GM21786 (cell line): ENCODE measurements around the gene BBC3.

Source experiments
- ATAC-seq: cut with Tn5 transposase; IDR thresholded peaks from one replicate; pipeline ENCODE4 v1.9.1; 2021; ENCODE audit not compliant: unreplicated experiment

The BBC3 gene

GRCh38 chr19:47231215-47232054, 436 bp upstream of the BBC3 start:
- no peak for ATAC-seq

DNA sequence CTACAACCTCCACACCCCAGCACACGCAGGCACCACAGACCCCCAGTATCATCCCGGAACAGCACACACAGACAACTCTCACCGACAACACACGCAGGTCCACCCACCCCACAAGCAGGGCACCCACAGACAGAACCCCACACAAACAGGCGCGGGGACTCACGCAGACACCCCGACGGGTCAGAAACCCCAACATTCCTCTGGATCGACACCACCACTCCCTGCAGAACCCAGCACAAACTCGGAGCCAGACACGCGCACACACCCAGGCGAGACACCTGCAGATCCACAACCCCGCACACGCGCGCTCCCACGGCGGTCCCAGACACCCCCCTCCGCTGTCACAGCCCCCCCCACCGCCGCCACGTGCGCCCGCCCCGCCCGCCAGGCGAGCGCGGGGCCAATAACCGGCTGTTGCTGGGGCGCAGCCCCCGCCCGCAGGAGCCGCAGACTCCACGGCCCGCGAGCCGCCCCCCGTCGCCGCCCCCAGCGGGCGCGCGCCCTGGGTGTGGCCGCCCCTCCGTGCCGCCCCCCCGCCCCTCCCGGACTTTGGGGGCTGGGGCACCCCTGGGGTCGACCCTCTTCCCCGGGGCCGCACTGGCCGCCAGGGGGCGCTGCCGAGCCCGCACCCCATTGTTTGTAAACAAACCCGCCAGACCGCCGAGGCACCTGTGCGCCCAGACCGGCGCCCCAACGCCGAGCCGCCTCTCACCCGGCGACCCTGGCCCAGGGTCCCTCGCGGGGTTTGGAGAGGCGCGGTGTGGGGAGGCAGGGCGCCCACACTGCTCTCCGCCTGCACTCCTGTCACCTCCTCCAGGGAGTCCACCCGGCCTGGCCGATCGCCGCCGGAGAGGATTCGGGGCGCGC, 712 bp downstream of the BBC3 start:
- no peak for ATAC-seq

DNA sequence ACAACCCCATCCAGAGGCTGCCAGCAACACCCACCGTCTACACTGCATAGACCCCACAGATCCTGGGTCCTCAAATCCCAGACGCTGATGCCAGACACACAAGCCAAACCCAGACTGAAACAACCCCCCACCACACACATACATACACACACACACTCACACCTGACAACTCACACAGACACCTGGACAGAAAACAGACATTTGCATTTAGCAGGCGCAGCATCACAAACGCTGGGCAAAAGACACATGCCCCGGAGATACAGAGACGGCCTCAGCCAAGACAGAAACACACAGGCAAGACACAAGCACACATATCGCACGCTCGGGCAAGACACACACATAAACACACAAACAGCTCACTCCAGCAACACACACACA, 1.3 kb downstream of the BBC3 start:
- ATAC-seq = no peak

DNA sequence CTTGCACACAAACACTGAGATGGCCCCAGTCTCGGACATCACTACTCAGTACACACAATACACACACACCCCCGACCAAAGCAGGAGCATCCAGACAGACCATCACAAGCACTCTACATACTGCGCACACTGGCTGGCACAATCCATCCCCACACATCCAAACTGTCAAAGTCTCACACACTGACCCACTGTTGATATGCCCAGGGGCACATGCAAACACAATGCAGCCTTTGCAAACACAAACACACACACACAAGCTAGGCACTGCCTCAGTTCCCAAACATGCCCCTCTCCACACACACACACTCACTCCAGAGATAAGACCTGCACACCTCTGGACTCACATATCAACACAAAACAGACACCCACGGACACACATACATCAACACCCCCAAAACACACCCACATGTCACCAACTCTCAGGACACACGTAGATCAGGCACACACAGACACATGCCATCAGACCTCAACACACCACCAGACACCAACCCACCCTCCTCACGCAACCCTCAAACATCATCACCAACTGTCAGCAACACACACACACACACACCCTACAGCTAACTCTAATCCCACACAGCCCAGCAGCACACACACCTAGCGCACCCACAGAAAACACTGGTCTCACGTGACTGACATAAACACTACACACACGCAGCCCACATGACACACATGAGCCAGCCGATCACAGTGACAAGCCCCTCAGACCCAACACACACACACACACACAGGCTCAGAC, 1.9 kb downstream of the BBC3 start:
- ATAC-seq = no peak

GRCh38 chr19:47228168-47228936, 2.6 kb downstream of the BBC3 start:
- ATAC-seq = no peak

- no peak for ATAC-seq
Measured at GRCh38 chr19:47227352-47228167, 3.4 kb downstream of the BBC3 start.

GRCh38 chr19:47226426-47227351, 4.3 kb downstream of the BBC3 start:
- no peak for ATAC-seq

GRCh38 chr19:47225746-47226425, 5.1 kb downstream of the BBC3 start:
- no peak for ATAC-seq

GRCh38 chr19:47221890-47222289, 9.1 kb downstream of the BBC3 start:
- ATAC-seq = no peak

GRCh38 chr19:47221080-47221841, 9.7 kb downstream of the BBC3 start:
- no peak for ATAC-seq

DNA sequence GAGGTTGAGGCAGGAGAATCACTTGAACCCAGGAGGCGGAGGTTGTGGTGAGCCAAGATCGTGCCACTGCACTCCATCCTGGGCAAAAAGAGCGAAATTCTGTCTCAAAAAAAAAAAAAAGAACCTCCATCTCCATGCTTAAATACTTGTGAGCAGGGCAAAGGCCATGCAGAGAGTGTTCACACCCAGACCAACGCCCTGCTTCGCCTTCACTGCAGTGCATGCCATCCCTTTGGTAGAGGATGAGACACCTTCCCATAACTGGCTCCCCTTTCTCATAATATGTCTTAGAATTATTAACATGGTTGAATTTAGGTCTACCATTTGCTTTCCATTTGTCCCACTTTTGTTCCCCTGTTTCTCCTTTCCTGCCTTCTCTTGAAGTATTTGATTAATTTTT, 15.4 kb downstream of the BBC3 start:
- ATAC-seq = no peak

GRCh38 chr19:47210689-47211316, 20.2 kb downstream of the BBC3 start:
- no peak for ATAC-seq

GRCh38 chr19:47210180-47210490, 20.9 kb downstream of the BBC3 start:
- ATAC-seq = no peak

- no peak for ATAC-seq
Measured at GRCh38 chr19:47209319-47210179, 21.4 kb downstream of the BBC3 start.

GRCh38 chr19:47203254-47203653, 27.7 kb downstream of the BBC3 start:
- no peak for ATAC-seq

GRCh38 chr19:47200530-47200929, 30.5 kb downstream of the BBC3 start:
- ATAC-seq = no peak
